GM19193 (cell line): Measurements from ENCODE around the gene LCE3C.

Experiments
- POLR2A ChIP-seq: IDR thresholded peaks from 4 replicates; pipeline ENCODE4 v1.6.1; 2011; ENCODE audit not compliant: insufficient read depth, insufficient read length; ENCODE audit errors: extremely low read depth

The LCE3C gene

GRCh38 chr1:152643945-152644344 lies 43.9 kb downstream of the LCE3C start:
- no peak for TF ChIP-seq POLR2A

- TF ChIP-seq POLR2A, result no peak
These were observed 45.1 kb downstream of the LCE3C start for GRCh38 chr1:152645146-152645545.

- TF ChIP-seq POLR2A, result no peak
These were observed 46.6 kb downstream of the LCE3C start for GRCh38 chr1:152646656-152647055.
